Stimulated activated CD4-positive, alpha-beta T cell treated with anti-CD3 and anti-CD28 coated beads, TNF-alpha, amount 100 ng/mL, for 24 hours (primary cell): ENCODE measurements around the gene SLC30A1.
"Not testable (repeated sequence)": the region's sequence is repeated elsewhere in the genome, so short reads cannot be mapped to it uniquely, and the experiment has no call there.

Experiments used
- DNase-seq, 3 experiments: peaks; one replicate each; pipeline ENCODE4 v3.0.0-alpha.2; 2020; ENCODE audit warnings: low read depth in 3 of 3

The SLC30A1 gene

DNA sequence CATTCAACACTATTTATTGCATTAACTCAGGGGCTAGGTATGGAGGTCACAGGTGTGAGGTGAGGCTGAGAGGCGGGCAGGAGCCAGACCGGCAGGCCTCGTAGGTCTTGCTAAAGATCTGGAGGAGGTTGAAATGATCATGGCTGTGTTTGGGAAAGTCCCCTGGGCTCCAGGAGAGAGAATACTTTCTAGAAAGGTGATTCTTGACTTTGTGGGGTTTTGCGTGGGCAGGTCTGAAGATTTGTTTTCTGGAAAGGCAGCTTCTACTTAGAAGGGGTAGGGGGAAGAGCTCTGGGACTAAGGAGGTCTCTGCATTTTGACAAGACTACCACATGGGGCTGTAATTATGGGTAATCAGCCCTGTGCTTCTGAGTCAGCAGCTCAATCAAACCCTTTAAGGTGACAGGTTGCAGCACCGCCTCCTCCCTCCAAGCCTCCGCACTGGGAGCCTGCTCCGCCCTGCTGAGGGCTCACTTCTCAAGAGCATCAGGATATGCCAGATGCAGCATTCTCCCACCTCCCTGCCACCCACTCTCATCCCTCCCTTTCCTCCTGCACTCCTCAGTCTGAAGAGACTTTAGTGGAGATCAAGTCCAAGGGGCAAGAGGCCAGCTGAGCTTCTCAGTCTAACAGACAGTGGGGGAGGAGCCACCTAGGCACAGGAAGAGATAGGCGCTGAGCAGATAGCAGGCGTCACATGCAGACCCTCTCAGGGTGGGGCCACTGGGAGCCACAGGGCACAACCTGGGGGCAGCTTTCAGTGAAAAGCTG is 30.5 kb downstream of the SLC30A1 start:
- peak in 2 of 3 experiments; percentile 3 to 4 for DNase-seq

DNA sequence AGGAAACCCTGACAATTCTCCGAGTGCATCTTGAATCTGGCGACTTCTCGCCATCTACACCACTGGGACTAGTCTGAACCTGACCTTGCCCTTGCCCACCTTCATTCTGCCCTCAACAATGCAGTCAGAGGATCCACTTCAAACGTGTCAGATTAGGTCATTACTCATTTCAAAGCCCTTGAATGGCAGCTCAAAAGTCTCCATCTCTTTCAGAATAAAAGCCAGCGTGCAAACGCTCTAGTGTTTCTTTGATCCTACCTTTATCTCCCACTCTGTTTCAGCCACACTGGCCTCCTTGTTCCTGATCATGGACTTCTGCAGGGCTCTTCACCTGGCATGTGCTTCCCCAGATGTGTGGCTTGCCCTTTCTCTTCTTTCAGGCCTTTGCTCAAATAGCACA is 31.3 kb downstream of the SLC30A1 start:
- DNase-seq = no peak

DNA sequence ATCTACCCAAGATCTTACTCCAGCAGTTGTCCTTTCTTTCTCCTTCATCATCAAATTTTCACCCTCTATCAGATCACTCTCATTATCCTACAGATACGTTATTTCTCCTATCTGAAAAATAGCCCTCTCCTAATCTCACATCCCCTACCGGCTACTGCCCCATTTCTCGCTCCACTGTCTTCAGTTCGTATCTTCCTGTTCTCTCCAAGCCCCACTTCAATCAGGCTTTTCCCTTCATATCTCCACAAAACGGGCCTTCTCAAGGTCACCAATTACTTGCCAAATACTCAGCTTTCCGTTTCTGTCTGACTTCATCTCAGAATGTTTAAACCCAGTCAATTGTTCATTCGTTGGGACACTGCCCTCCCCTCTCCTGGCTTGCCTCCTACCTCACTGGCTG is 32.4 kb downstream of the SLC30A1 start:
- no peak for DNase-seq

DNA sequence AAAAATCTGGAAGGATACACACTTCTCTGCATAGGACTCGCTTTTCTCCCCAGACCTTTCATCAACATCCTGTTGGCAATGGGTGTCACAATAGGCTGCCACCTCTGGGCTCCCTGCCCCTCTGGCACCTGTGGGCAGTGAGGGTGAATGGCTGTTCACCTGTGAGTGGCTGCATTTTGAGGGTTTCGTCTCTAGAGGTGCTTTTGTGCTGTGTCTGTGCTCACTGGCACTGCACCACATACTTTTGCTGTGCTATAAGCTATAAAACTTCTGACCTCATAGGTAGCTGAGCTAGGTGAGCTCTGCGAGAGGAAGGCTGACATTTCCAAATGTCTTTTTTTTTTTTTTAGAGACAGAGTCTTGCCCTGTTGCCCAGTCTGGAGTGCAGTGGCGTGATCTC is 35.9 kb downstream of the SLC30A1 start:
- DNase-seq = no peak

DNA sequence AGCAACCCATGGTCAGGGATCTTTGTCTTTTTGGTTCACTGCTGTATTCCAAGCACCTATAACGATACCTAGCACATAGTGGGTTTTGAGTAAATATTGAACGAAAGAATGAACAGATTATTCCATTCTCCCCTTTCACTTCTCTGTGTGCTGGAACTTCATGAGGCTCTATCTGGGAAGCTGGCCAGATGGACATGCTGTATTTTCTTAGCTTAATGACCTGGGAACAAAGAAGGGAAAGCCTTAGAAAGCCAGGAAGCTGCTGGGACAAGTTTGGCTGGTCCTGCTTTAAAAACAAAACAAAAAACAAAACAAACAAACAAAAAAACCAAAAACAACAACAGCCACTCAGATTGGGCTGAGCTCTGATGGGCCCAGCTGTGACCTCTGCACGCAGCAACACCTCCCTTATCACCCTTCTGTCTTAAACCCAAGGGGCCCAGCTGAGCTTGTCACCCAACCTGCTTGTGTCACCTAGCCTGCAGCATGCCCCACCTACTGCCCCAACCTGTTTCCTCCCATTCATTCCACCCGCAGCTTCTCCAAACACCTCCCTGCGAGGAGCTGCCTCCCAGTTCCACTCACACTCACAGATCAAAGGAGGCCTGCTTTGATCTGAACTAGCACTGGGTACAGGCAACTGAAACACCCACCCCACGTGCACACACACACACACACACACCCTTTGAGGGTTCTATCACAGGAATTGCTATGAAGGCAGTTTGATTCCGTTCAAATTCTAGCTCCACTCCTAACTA is 37.1 kb downstream of the SLC30A1 start:
- no peak for DNase-seq

DNA sequence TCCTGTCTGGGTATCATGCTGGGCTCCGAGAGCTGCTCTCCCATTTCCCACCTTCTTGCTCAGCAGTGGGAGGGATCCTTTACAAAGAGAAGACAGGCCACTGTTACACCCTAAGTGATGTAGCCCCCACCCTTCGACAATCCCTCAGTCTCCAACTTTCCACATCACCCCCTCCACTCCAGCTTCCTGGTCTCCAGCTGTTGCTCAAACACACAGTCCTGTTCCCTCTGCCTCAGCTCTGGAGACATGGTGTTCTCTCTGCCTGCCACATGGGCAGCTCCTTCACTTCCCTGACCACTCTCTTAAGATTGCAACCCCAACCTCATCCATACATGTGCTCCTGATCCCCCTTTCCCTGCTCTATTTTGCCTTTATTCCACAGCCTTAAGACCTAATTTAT is 37.7 kb downstream of the SLC30A1 start:
- no peak for DNase-seq

DNA sequence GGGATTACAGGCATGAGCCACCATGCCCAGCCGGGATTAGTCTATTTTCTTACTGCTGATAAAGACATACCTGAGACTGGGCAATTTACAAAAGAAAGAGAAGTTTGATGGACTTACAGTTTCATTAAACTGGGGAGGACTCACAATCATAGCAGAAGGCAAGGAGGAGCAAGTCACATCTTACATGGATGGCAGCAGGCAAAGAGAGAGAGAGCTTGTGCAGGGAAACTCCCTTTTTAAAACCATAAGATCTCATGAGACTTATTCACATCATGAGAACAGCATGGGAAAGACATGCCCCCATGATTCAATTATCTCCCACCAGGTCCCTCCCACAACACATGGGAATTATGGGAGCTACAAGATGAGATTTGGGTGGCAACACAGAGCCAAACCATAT is 38.1 kb downstream of the SLC30A1 start:
- not testable (repeated sequence) for DNase-seq

DNA sequence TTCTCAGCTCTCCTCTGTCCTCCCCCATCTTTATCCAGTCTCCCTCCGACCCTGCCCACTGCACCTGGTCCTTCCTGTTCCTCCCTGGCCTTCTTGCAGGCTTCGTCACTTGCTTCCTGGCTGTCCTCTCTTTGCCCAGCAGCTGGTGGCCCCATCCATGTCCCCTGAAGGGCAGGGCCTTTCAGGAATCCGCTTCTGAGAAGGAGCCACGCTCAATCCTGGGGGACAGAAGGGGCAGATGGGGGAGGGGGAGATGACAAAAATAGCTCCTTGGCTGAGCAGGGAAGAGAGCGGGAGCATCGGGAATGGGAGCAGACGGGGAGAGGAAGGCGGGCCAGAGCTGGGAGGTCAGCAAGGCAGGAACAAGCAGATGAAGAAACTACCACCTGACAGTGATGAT is 40.7 kb downstream of the SLC30A1 start:
- DNase-seq = no peak

DNA sequence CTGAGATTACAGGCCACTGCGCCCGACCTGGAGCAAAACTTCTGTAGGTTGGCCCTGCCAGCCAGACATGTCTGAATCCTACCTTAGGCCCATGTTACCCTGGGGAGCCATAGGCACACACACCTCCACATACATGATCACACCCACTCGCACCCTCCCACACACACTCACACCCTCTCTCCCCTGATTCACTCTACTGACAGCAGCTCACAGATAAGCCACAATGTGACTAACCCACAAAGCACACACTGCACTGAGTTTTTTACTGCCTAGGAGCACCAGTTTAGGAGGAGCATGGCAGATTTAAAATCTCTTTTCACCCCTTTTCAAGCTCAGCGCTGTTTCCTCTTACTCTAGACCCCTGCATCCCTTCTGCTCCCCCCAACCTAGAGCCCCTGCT is 41.7 kb downstream of the SLC30A1 start:
- DNase-seq = no peak

DNA sequence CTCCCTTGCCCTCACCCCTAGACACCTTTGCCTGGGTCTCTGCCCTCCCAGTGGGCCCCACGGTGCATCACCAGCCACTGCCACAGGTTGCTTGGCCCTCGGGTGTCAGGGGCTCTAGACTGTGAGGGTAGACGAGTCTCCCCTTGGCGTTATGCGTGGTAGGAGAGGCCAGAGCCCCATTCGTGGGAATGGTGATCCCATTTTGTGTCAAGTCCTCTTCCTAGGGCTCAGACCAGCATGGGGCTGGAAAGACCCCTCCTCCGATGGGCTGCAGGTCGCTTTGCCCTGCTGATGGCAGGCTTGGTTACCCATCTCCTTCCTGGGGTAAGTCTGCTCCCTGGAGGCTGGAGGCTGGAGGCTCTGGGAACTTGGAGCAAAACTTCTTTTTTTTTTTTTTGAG is 42.4 kb downstream of the SLC30A1 start:
- no peak for DNase-seq

DNA sequence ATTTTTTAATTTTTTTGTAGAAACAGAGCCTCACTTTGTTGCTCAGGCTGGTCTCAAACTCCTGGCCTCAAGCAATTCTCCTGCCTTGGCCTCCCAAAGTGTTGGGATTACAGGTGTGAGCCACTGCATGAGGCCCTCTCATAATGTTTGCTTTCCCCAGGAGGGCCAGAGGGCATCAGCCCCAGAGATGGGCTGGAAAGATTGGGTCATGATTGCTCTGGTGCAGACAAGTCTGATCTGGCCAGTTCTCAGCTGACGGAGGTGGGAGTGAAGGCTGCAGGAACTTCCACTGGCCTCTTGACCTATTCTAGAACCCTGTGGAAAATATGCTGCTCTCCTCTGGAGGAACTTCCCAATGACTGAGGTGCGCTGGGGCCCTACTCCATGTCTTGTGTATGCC is 43.6 kb downstream of the SLC30A1 start:
- no peak for DNase-seq

DNA sequence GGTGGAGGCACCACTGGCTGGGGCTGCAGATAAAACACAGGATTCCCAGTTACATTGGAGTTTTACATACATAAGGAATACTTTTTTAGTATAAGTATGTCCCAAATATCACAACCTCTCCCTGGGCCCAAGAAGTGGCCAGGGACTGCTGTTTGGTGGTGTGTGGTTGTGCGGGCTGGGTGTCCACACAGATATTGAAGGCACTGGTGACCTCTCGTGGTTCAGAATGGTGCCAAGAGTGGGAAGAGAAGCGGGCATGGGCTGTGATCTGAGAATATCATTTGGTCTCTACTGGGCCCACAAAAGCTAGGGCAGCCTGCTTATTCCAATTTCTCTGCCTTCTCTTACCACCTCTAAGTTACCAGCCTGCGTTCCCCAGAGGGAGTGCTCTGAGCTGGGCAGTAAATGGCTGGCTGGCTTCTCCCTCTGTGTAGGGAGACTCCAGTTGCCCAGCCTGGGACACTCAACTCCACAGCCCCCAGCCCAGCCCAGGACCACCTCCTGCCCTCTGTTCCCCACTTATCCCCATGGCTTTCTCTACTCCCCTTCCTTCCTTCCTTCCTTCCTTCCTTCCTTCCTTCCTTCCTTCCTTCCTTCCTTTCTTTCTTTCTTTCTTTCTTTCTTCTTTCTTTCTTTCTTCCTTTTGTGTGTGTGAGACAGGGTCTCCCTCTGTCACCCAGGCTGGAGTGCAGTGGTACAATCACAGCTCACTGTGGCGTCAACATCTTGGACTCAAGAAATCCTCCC is 44.2 kb downstream of the SLC30A1 start:
- no peak for DNase-seq

DNA sequence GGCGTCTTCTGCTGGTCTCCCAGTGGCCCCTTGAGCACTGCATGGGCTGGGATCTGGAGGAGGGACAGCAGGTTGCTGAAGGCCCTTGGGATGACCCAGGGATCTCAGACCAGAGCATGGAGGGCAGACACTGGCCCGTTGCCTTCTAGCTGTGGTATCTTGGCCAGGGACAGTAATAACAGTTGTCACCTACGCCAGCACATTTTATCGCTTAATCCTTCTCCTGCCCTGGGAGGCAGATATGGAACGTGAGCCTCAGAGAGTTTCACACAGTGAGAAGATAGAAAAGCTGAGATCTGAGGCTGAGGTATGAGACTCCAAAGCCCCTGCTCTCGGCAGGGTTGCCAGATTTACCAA is 46.9 kb downstream of the SLC30A1 start:
- DNase-seq = no peak

DNA sequence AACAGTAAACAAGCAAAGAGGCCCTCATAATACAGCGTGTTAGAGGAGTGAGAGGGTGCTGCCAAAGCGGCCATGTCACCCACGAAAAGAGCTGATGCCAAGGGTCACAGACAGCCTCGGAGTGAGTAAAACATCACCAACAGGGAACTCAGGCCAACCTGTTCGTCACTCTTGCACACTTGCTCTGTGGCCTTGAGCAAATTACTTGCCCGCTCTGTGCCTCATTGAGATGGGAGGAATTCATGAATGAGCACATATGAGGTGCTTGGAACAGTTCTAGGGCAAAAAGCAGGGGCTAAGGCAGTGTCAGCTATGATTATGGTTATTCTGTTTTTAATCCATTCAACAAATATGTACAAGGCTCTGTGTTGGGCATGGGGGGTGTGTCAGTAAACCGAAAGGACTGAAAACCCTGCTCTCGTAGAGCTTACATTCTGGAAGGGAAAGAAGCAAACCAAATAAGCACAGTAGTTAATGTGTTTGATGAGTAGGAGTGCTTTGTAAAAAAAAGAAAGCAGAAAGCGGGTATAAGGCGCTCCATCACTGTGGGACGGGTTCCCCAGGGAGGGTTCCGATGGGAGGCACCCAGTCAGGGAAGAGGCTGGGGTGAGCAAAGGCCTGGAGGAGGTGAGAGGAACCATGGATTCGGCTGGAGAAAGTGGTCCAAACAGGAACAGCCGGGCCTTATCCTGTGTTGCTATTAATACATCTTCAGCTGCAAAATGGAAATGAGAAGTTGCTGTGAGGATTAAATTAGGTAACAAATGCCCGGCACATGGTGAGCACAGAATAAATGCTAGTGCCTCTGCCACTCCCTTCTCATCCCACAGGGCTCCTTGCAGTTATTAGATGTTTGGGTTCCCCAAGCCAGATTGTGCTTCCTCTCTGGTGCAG is 47.5 kb downstream of the SLC30A1 start:
- DNase-seq = no peak

DNA sequence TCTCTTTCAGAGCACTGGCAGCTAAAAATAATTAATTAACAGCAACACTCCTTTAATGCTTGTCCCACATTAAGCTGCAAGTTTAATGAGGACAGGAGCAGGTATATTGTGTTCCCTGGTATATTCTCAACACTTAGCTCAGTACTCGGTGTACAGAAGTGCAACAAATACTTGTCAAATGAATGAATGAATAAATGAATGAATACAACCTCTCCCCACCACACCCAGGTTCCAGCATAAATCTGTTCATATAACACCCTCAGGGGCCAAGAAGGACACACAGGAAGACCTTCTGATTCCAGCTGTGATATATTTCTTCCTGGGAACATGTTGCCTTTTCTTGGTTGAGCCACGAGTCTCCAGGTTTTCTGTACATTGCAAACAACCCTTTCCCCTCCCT is 48.9 kb downstream of the SLC30A1 start:
- DNase-seq = no peak

DNA sequence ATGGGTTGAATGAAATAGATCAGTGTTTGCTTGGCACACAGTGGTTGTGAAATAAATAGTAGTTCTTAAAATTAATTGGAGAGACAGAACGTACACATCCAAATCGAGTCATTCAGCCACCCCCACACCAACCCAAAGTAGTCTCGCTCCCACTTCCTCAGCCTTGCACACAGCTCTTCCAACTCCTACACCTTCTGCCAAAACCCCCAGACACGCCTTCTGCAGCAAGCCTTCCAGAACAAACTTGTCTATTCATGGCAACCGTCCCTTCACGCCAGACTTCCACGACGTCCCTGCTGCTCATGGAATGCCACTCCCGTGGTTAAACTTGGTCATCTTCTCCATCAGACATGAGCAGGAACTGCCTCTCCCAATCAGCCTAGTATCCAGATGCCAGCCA is 49.5 kb downstream of the SLC30A1 start:
- DNase-seq = no peak

DNA sequence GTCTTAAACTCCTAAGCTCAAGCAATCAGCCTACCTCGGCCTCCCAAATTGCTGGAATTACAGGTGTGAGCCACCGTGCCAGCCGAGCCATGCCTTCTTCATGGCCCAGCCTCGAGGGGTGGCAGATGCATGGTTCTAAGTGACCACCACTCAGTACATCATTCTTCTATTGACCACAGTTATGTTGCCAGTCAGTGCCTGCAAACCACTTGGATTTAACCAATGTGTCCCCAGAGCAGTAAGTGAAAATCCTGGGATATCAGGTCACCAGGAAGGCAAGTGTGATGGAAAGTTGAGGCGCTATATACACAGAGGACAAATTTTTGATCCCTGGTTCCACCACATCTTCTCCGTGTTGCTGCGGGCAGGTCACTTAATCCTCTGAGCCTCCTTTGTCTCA is 50.0 kb downstream of the SLC30A1 start:
- no peak for DNase-seq

DNA sequence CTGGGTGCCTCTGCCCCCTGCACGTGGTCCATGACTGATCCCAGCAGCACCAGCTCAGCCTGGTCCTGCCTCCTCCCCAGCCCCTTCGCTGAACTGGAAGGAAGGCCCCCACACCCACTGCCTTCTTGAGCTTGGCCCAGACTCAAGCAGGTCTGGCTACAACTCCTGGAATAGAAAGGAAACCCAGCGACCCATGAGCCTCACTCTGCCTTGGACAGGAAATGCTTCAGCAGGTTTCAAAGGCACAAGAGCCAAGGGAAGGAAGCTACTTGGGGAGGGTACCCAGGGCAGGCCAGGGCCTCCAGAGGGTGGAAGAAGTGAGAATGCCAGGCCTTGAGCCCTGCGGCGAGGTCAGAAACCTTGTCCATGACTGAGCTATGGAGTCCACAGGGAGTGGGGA is 51.1 kb downstream of the SLC30A1 start:
- no peak for DNase-seq

DNA sequence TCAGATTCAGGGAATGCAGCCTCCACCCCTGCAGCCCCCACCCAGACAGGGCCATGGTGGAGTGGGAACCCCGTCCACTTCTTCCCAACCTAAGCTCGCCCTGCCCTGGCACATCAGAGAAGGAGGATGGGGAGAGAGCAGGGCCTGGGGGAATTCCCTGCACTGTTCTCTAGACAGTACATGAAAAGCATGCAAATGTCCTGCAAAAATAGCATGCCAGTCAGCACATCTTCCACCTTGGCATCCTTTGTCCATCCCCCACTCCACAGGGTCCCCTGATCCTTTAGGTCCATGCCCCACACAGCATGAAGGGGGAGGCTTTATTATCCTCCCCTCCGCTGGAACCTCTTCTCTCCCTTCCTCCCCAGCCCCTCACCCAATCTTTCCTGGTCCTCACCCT is 52.0 kb downstream of the SLC30A1 start:
- DNase-seq = no peak

DNA sequence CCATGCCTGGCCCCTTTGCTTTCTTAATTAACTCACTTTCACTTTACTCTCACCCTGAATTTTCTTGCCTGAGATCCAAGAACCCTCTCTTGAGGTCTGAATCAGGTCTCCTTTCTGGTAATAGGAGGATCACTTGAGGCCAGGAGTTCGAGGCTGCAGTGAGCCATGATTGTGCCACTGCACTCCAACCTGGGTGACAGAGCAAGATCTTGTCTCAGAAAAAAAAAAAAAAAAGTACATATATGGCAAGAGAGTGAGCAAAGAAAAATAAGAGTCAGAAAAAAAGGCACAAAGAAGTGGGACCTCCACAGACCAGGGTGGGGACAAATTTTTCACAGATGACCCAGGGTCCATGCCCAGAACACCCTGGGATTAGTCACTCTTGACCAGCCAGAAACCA is 52.9 kb downstream of the SLC30A1 start:
- DNase-seq = no peak

DNA sequence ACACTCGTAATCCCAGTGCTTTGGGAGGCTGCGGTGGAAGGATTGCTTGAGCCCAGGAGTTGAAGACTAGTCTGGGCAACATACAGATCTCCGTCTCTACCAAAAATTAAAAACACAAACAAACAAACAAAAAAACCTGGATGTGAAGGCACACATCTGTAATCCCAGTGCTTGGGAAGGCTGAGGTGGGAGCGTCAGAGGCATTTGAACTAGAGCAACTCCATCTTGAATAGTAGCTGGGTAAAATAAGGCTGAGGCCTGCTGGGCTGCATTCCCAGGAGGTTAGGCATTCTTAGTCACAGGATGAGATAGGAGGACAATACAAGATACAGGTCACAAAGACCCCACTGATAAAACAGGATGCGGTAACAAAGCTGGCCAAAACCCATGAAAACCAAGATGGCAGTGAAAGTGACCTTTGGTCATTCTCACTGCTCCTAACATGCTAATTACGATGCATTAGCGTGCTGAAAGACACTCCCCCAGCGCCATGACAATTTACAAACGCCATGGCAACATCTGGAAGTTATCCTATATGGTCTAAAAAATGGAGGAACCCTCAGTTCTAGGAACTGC is 53.8 kb downstream of the SLC30A1 start:
- no peak for DNase-seq
